Natural killer cell (primary cell): ENCODE measurements around the gene SLC29A1. TPM values are rescaled to one million over a fixed set of nuclear protein-coding genes. Genes with fewer than 3 reads are reported as not detected.

ENCODE experiments used
- ATAC-seq, 3 donors: fragments of 150-1000 bp in 2 of 3; fragments of 200-7000 bp in 1 of 3; cut with Tn5 transposase; 1 replicate in 1 of 3; 2 replicates in 2 of 3; pipeline ENCODE4 v1.10.0; 2021; ENCODE audit warnings: mild to moderate bottlenecking in 2 of 3, moderate library complexity in 2 of 3
- DNase-seq, 2 donors: peaks; one replicate each; pipeline versions ENCODE4 v3.0.0 to v3.0.0-alpha.2; 2013 to 2021; ENCODE audit warnings: mixed read lengths in 1 of 2
- H3K27ac ChIP-seq: one replicate; pipeline ENCODE4 v1.5.1; 2013; ENCODE audit warnings: mild to moderate bottlenecking, low read length
- H3K27me3 ChIP-seq: one replicate; pipeline ENCODE4 v1.6.1; 2013; ENCODE audit warnings: low read length; ENCODE audit not compliant: control insufficient read depth, insufficient read depth
- H3K36me3 ChIP-seq: one replicate; pipeline ENCODE4 v1.6.1; 2013; ENCODE audit warnings: low read length; ENCODE audit not compliant: control insufficient read depth, insufficient read depth
- H3K4me1 ChIP-seq: one replicate; pipeline ENCODE4 v1.6.1; 2013; ENCODE audit warnings: low read length; ENCODE audit not compliant: control insufficient read depth, insufficient read depth
- H3K4me3 ChIP-seq: one replicate; pipeline ENCODE4 v1.5.1; 2013; ENCODE audit warnings: low read length
- H3K9me3 ChIP-seq: one replicate; pipeline ENCODE4 v1.6.1; 2013; ENCODE audit warnings: low read length; ENCODE audit not compliant: control insufficient read depth, insufficient read depth
- H3K27ac Mint-ChIP-seq, 2 donors: one replicate each; pipeline ENCODE4 v1.8.0; 2022; ENCODE audit warnings: mild to moderate bottlenecking in 2 of 2, mixed read lengths in 2 of 2, moderate library complexity in 1 of 2
- H3K27me3 Mint-ChIP-seq, 2 donors: one replicate each; pipeline ENCODE4 v1.8.0; 2022; ENCODE audit warnings: low read depth in 2 of 2, mixed read lengths in 2 of 2
- H3K36me3 Mint-ChIP-seq: one replicate; pipeline ENCODE4 v1.8.0; 2022; ENCODE audit warnings: mixed read lengths
- H3K4me1 Mint-ChIP-seq, 2 donors: one replicate each; pipeline ENCODE4 v1.8.0; 2022; ENCODE audit warnings: mixed read lengths in 2 of 2
- H3K4me3 Mint-ChIP-seq: one replicate; pipeline ENCODE4 v1.8.0; 2022; ENCODE audit warnings: mild to moderate bottlenecking, moderate library complexity, mixed read lengths
- H3K9me3 Mint-ChIP-seq, 2 donors: one replicate each; pipeline ENCODE4 v1.8.0; 2022; ENCODE audit warnings: mixed read lengths in 2 of 2
- CTCF ChIP-seq: fragments of 200-600 bp; IDR thresholded peaks from one replicate; pipeline ENCODE4 v1.8.0; 2022; ENCODE audit warnings: antibody characterized with exemption
- WGBS: methylation state at CpG from one replicate; pipeline ENCODE4 v1.1.7; 2013; ENCODE audit warnings: missing lambda C conversion rate; ENCODE audit not compliant: insufficient coverage; 5-methylcytosine and 5-hydroxymethylcytosine counted together
- intact Hi-C: fragments of 100-400 bp; cut with micrococcal nuclease; formaldehyde crosslinking; loops from one replicate; pipeline ENCODE4 v1.14.2; 2022
- total RNA-seq, 4 donors: library from RNA; stranded (reverse); fragments of 120-200 nt in 1 of 4; gene quantifications; one replicate each; pipeline versions ENCODE4 v1.2.3 to v1.2.4, GENCODE V29; 2013 to 2022

The SLC29A1 gene
- total RNA-seq, 3 donors from 2014 or later (not counting 1 experiment from before 2014, with no cell fraction given): 2.2 to 5.5 (median 5.2) TPM

- no peaks in the 10 kb centered on the region for H3K27me3 ChIP-seq
- no peaks in the 10 kb centered on the region for H3K9me3 Mint-ChIP-seq
- no peaks in the 10 kb centered on the region for H3K27me3 Mint-ChIP-seq
- DNase-seq (peak in 1 of 2 donors; percentile 19), ATAC-seq (no peak)
- peaks cover 18% of the 10 kb centered on the region for H3K36me3 Mint-ChIP-seq
- no peak overlapping the region for H3K4me3 Mint-ChIP-seq
- peaks cover 65 to 71% of the 10 kb centered on the region in 2 donors for H3K4me1 Mint-ChIP-seq
- no peak overlapping the region for H3K27ac ChIP-seq
- 91% methylated on average over 13 of the region's 14 CpGs for WGBS
- no peak for TF ChIP-seq CTCF
- no peaks in the 10 kb centered on the region for H3K9me3 ChIP-seq
- peaks cover 27% of the 10 kb centered on the region for H3K4me1 ChIP-seq
- peaks cover 66% of the 10 kb centered on the region for H3K36me3 ChIP-seq
- no peak overlapping the region for H3K4me3 ChIP-seq
- intact Hi-C loops: no loop called here
- H3K27ac Mint-ChIP-seq: peak overlapping the region; percentile 6 to 11
Measured at GRCh38 chr6:44251576-44252524, 28.5 kb downstream of the SLC29A1 start.

- Mint-ChIP-seq H3K4me1 (peaks cover 59 to 68% of the 10 kb centered on the region in 2 donors), H3K27ac (peak overlapping the region; percentile 90 to 97), H3K27me3 (no peaks in the 10 kb centered on the region), H3K9me3 (no peaks in the 10 kb centered on the region), H3K36me3 (peaks cover 16% of the 10 kb centered on the region), H3K4me3 (peak overlapping the region; percentile 37)
- Histone ChIP-seq H3K27me3 (no peaks in the 10 kb centered on the region), H3K27ac (no peak overlapping the region), H3K4me3 (no peak overlapping the region), H3K4me1 (peaks cover 29% of the 10 kb centered on the region), H3K9me3 (no peaks in the 10 kb centered on the region), H3K36me3 (peaks cover 66% of the 10 kb centered on the region)
- DNase-seq (peak in 1 of 2 donors; percentile 79), ATAC-seq (peak in 1 of 3 donors; percentile 24)
- peak; percentile 46 for TF ChIP-seq CTCF
- intact Hi-C loops: no loop called here
- 75% methylated on average over 7 of the region's 10 CpGs for WGBS
Measured at GRCh38 chr6:44253307-44254101, 30.1 kb downstream of the SLC29A1 start.

- peaks cover 55 to 66% of the 10 kb centered on the region in 2 donors for H3K4me1 Mint-ChIP-seq
- no peak for TF ChIP-seq CTCF
- Histone ChIP-seq H3K9me3 (no peaks in the 10 kb centered on the region), H3K4me3 (no peak overlapping the region), H3K36me3 (peaks cover 63% of the 10 kb centered on the region), H3K27ac (no peak overlapping the region), H3K4me1 (peaks cover 23% of the 10 kb centered on the region), H3K27me3 (no peaks in the 10 kb centered on the region)
- ATAC-seq (no peak), DNase-seq (peak in 1 of 2 donors; percentile 18)
- WGBS: 79% methylated on average over 10 of the region's 12 CpGs
- no peaks in the 10 kb centered on the region for H3K27me3 Mint-ChIP-seq
- H3K4me3 Mint-ChIP-seq: peak overlapping the region; percentile 86
- H3K27ac Mint-ChIP-seq: peak overlapping the region; percentile 90 to 97
- peaks cover 10% of the 10 kb centered on the region for H3K36me3 Mint-ChIP-seq
- intact Hi-C loops: no loop called here
- no peaks in the 10 kb centered on the region for H3K9me3 Mint-ChIP-seq
Measured at GRCh38 chr6:44254191-44255104, 31.1 kb downstream of the SLC29A1 start.
